H9 (cell line): ENCODE data around the gene UBL5. TPM values are rescaled to one million over a fixed set of nuclear protein-coding genes. Genes with fewer than 3 reads are reported as not detected.

Experiments
- DNase-seq: peaks from one replicate; pipeline ENCODE4 v3.0.0-alpha.2; 2017
- H2AFZ ChIP-seq: one replicate; pipeline ENCODE4 v1.6.1; 2013; ENCODE audit warnings: mild to moderate bottlenecking, low read length, control low read depth, moderate library complexity
- H2AK5ac ChIP-seq: 2 replicates; pipeline ENCODE4 v1.6.1; 2013; ENCODE audit warnings: low read length, control low read depth, mixed read lengths; ENCODE audit not compliant: insufficient read length
- H2BK120ac ChIP-seq: one replicate; pipeline ENCODE4 v1.6.1; 2013; ENCODE audit warnings: low read depth, mild to moderate bottlenecking, low read length, control low read depth, inconsistent platforms; ENCODE audit not compliant: poor library complexity, severe bottlenecking
- H2BK12ac ChIP-seq: 2 replicates; pipeline ENCODE4 v1.6.1; 2013; ENCODE audit warnings: low read length, control low read depth, mixed read lengths, low read depth; ENCODE audit not compliant: insufficient read length
- H2BK15ac ChIP-seq: 2 replicates; pipeline ENCODE4 v1.6.1; 2013; ENCODE audit warnings: low read depth, low read length, control low read depth
- H2BK20ac ChIP-seq: one replicate; pipeline ENCODE4 v1.6.1; 2013; ENCODE audit warnings: low read depth, mild to moderate bottlenecking, low read length, control low read depth, inconsistent platforms; ENCODE audit not compliant: poor library complexity, severe bottlenecking
- H2BK5ac ChIP-seq: 2 replicates; pipeline ENCODE4 v1.6.1; 2013; ENCODE audit warnings: low read length, control low read depth, mixed read lengths; ENCODE audit not compliant: insufficient read length
- H3K14ac ChIP-seq: 2 replicates; pipeline ENCODE4 v1.6.1; 2013; ENCODE audit warnings: low read length, control low read depth; ENCODE audit not compliant: insufficient read depth
- H3K18ac ChIP-seq: 2 replicates; pipeline ENCODE4 v1.6.1; 2013; ENCODE audit warnings: low read depth, mild to moderate bottlenecking, mixed read lengths, low read length, control low read depth; ENCODE audit not compliant: insufficient read length
- H3K23ac ChIP-seq: 2 replicates; pipeline ENCODE4 v1.6.1; 2013; ENCODE audit warnings: low read length, control low read depth, mixed read lengths, low read depth; ENCODE audit not compliant: insufficient read length
- H3K23me2 ChIP-seq: 2 replicates; pipeline ENCODE4 v1.6.1; 2013; ENCODE audit warnings: low read depth, mild to moderate bottlenecking, mixed read lengths, low read length, control low read depth; ENCODE audit not compliant: insufficient read length, poor library complexity, severe bottlenecking
- H3K27ac ChIP-seq: 2 replicates; pipeline ENCODE4 v1.5.1; 2013; ENCODE audit warnings: low read length, control low read depth, mixed read lengths, low read depth; ENCODE audit not compliant: insufficient read length
- H3K27me3 ChIP-seq: 2 replicates; pipeline ENCODE4 v1.6.1; 2013; ENCODE audit warnings: low read length, control low read depth, inconsistent platforms; ENCODE audit not compliant: insufficient read depth
- H3K4ac ChIP-seq: 2 replicates; pipeline ENCODE4 v1.6.1; 2013; ENCODE audit warnings: low read depth, mild to moderate bottlenecking, control low read depth, inconsistent platforms, low read length, moderate library complexity
- H3K4me1 ChIP-seq: 2 replicates; pipeline ENCODE4 v1.6.1; 2013; ENCODE audit warnings: low read length, control low read depth, inconsistent platforms; ENCODE audit not compliant: insufficient read depth
- H3K4me2 ChIP-seq: 2 replicates; pipeline ENCODE4 v1.6.1; 2013; ENCODE audit warnings: low read length, control low read depth, mixed read lengths; ENCODE audit not compliant: insufficient read length, insufficient read depth
- H3K56ac ChIP-seq: 2 replicates; pipeline ENCODE4 v1.6.1; 2013; ENCODE audit warnings: low read depth, mild to moderate bottlenecking, mixed read lengths, low read length, control low read depth; ENCODE audit not compliant: insufficient read length
- H3K79me1 ChIP-seq: 2 replicates; pipeline ENCODE4 v1.6.1; 2013; ENCODE audit warnings: low read depth, mild to moderate bottlenecking, moderate library complexity, low read length, control low read depth, inconsistent platforms; ENCODE audit not compliant: insufficient read depth, poor library complexity, severe bottlenecking
- H3K79me2 ChIP-seq: 2 replicates; pipeline ENCODE4 v1.6.1; 2013; ENCODE audit warnings: low read length, control low read depth, inconsistent platforms; ENCODE audit not compliant: insufficient read depth
- H3K9ac ChIP-seq: 2 replicates; pipeline ENCODE4 v1.6.1; 2013; ENCODE audit warnings: low read length, control low read depth, mixed read lengths; ENCODE audit not compliant: insufficient read length; ENCODE audit errors: extremely low read depth
- H3K9me3 ChIP-seq: one replicate; pipeline ENCODE4 v1.6.1; 2013; ENCODE audit warnings: low read depth, low read length, inconsistent platforms; ENCODE audit not compliant: control insufficient read depth
- H3T11ph ChIP-seq: one replicate; pipeline ENCODE4 v1.6.1; 2013; ENCODE audit warnings: mild to moderate bottlenecking, low read length, control low read depth, inconsistent platforms
- H4K20me1 ChIP-seq: one replicate; pipeline ENCODE4 v1.6.1; 2013; ENCODE audit not compliant: control insufficient read depth, insufficient read length, insufficient read depth
- H4K5ac ChIP-seq: 2 replicates; pipeline ENCODE4 v1.6.1; 2013; ENCODE audit warnings: low read depth, mild to moderate bottlenecking, mixed read lengths, low read length, control low read depth; ENCODE audit not compliant: insufficient read length
- H4K8ac ChIP-seq: replicated peaks from 2 replicates; pipeline ENCODE4 v1.6.1; 2013; ENCODE audit warnings: low read length, control low read depth, mixed read lengths, low read depth; ENCODE audit not compliant: insufficient read length
- H4K91ac ChIP-seq: 2 replicates; pipeline ENCODE4 v1.6.1; 2013; ENCODE audit warnings: low read depth, mild to moderate bottlenecking, moderate library complexity, mixed read lengths, low read length, control low read depth; ENCODE audit not compliant: insufficient read length
- H3K27ac Mint-ChIP-seq, 3 experiments: 2 replicates in 2 of 3; 3 replicates in 1 of 3; pipeline ENCODE4 v1.8.0; 2020 to 2021; ENCODE audit warnings: mixed read lengths in 3 of 3, mild to moderate bottlenecking in 1 of 3, moderate library complexity in 1 of 3
- H3K27me3 Mint-ChIP-seq: 2 replicates; pipeline ENCODE4 v1.8.0; 2021; ENCODE audit warnings: low read depth, mild to moderate bottlenecking, moderate library complexity, mixed read lengths
- H3K36me3 Mint-ChIP-seq, 3 experiments: 2 replicates in 2 of 3; 3 replicates in 1 of 3; pipeline ENCODE4 v1.8.0; 2020 to 2021; ENCODE audit warnings: low read depth in 3 of 3, mixed read lengths in 3 of 3; ENCODE audit not compliant: insufficient read depth in 1 of 3
- H3K4me1 Mint-ChIP-seq, 2 experiments: 2 replicates each; pipeline ENCODE4 v1.8.0; 2020; ENCODE audit warnings: mixed read lengths in 2 of 2
- H3K4me3 Mint-ChIP-seq, 2 experiments: 2 replicates in 1 of 2; 3 replicates in 1 of 2; pipeline ENCODE4 v1.8.0; 2020 to 2021; ENCODE audit warnings: mild to moderate bottlenecking in 2 of 2, mixed read lengths in 2 of 2, moderate library complexity in 1 of 2
- H3K9me3 Mint-ChIP-seq, 2 experiments: 2 replicates in 1 of 2; 3 replicates in 1 of 2; pipeline ENCODE4 v1.8.0; 2020; ENCODE audit warnings: mild to moderate bottlenecking in 2 of 2, mixed read lengths in 2 of 2, moderate library complexity in 1 of 2
- WGBS: extraction: QIAGEN DNeasy Blood & Tissue Kit; methylation state at CpG from one replicate; pipeline ENCODE4 v1.1.7; 2013; ENCODE audit warnings: missing lambda C conversion rate, low lambda C conversion rate, mixed read lengths; ENCODE audit not compliant: insufficient read length; ENCODE audit errors: extremely low coverage; 5-methylcytosine and 5-hydroxymethylcytosine counted together
- total RNA-seq: library from RNA; stranded (reverse); gene quantifications from 2 replicates; pipeline ENCODE4 v1.2.1, GENCODE V29; 2021
- TF ChIP-seq, protein P1 (sequence below): fragments of 200-600 bp; sonication (generic); conservative IDR thresholded peaks from 3 replicates; pipeline ENCODE4 v1.8.0; 2021; ENCODE audit warnings: antibody characterized with exemption, mild to moderate bottlenecking

UBL5 gene
- total RNA-seq, 1 experiment from 2014 or later, result 393 TPM

GRCh38 chr19:9862938-9863337 is 35.2 kb downstream of the UBL5 start:
- peaks cover 6 to 22% of the 10 kb centered on the region in 2 experiments for H3K4me1 Mint-ChIP-seq
- Histone ChIP-seq H4K8ac (no peak overlapping the region), H3K23ac (no peak overlapping the region), H3K4ac (no peak overlapping the region), H2BK5ac (no peak overlapping the region), H3K9me3 (no peaks in the 10 kb centered on the region), H2BK15ac (no peak overlapping the region), H3K18ac (no peak overlapping the region), H3K4me1 (no peaks in the 10 kb centered on the region), H3K79me2 (no peaks in the 10 kb centered on the region), H2BK12ac (no peak overlapping the region), H4K5ac (no peak overlapping the region), H4K20me1 (no peaks in the 10 kb centered on the region), H3K14ac (no peak overlapping the region), H3K23me2 (no peaks in the 10 kb centered on the region), H2BK20ac (no peak overlapping the region), H3K27me3 (no peaks in the 10 kb centered on the region), H3T11ph (no peak overlapping the region), H2AFZ (no peak overlapping the region), H3K79me1 (no peaks in the 10 kb centered on the region), H3K56ac (no peak overlapping the region), H2BK120ac (no peak overlapping the region), H4K91ac (no peak overlapping the region), H3K4me2 (no peak overlapping the region), H3K9ac (no peak overlapping the region), H3K27ac (no peak overlapping the region), H2AK5ac (no peak overlapping the region)
- peaks cover 5 to 24% (median 20%) of the 10 kb centered on the region in 3 experiments; a peak in 6 of 7 replicates for H3K36me3 Mint-ChIP-seq
- peak overlapping the region; percentile 21 to 59 (median 55); a peak in 4 of 7 replicates for H3K27ac Mint-ChIP-seq
- no peaks in the 10 kb centered on the region for H3K27me3 Mint-ChIP-seq
- no peak overlapping the region for H3K4me3 Mint-ChIP-seq
- TF ChIP-seq, protein P1, sequence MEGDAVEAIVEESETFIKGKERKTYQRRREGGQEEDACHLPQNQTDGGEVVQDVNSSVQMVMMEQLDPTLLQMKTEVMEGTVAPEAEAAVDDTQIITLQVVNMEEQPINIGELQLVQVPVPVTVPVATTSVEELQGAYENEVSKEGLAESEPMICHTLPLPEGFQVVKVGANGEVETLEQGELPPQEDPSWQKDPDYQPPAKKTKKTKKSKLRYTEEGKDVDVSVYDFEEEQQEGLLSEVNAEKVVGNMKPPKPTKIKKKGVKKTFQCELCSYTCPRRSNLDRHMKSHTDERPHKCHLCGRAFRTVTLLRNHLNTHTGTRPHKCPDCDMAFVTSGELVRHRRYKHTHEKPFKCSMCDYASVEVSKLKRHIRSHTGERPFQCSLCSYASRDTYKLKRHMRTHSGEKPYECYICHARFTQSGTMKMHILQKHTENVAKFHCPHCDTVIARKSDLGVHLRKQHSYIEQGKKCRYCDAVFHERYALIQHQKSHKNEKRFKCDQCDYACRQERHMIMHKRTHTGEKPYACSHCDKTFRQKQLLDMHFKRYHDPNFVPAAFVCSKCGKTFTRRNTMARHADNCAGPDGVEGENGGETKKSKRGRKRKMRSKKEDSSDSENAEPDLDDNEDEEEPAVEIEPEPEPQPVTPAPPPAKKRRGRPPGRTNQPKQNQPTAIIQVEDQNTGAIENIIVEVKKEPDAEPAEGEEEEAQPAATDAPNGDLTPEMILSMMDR, result no peak
- no peaks in the 10 kb centered on the region for H3K9me3 Mint-ChIP-seq
- no CpG with 5 or more reads among the region's 4 CpGs for WGBS
- DNase-seq, result no peak
